ENCODE results near the gene ABCA4. TPM values are rescaled to one million over a fixed set of nuclear protein-coding genes. Genes with fewer than 3 reads are reported as not detected.
"Not testable (repeated sequence)": the region's sequence is repeated elsewhere in the genome, so short reads cannot be mapped to it uniquely, and the experiment has no call there.

ABCA4 gene
- total RNA-seq, 6 experiments from 2014 or later = 0.49 to 0.99 (median 0.75) TPM

- TF ChIP-seq POLR2A (IDR thresholded peaks at IDR 0.05) (no peak), CTCF (IDR thresholded peaks at IDR 0.05) (no peak)
- whole genome bisulfite sequencing (ENCODE audit: insufficient coverage, low coverage, low lambda C conversion rate, missing lambda C conversion rate) = 40% methylated on average over 1 of the region's 14 CpGs
- no peak overlapping the region for H3K4me3 ChIP-seq
- no peaks in the 10 kb centered on the region for H3K4me1 ChIP-seq
- ATAC-seq (no peak), DNase-seq (no peak)
- intact Hi-C loops (cut with DNase I) = no loop called here
- no peaks in the 10 kb centered on the region for H3K36me3 ChIP-seq
- no peaks in the 10 kb centered on the region for H3K27me3 ChIP-seq
- no peaks in the 10 kb centered on the region for H3K9me3 ChIP-seq
- H3K27ac ChIP-seq = peak overlapping the region in 1 of 3 donors; percentile 57
Observed at GRCh38 chr1:94002046-94002787, 118.7 kb downstream of the ABCA4 start.

GRCh38 chr1:94001397-94002045 lies 119.4 kb downstream of the ABCA4 start:
- H3K27ac ChIP-seq = peak overlapping the region in 1 of 3 donors; percentile 57
- no peak overlapping the region for H3K4me3 ChIP-seq
- 83% methylated on average over 2 of the region's 20 CpGs for WGBS (ENCODE audit: insufficient coverage, low coverage, low lambda C conversion rate, missing lambda C conversion rate)
- peak in 1 of 3 donors; percentile 41 for DNase-seq
- intact Hi-C loops (cut with DNase I) = no loop called here
- TF ChIP-seq CTCF (IDR thresholded peaks at IDR 0.05) (no peak), POLR2A (IDR thresholded peaks at IDR 0.05) (no peak)
- no peaks in the 10 kb centered on the region for H3K27me3 ChIP-seq
- H3K36me3 ChIP-seq = no peaks in the 10 kb centered on the region
- H3K9me3 ChIP-seq = no peaks in the 10 kb centered on the region
- H3K4me1 ChIP-seq = no peaks in the 10 kb centered on the region
- peak; percentile 72 to 85 (median 79) for ATAC-seq

- Histone ChIP-seq H3K27me3 (no peaks in the 10 kb centered on the region), H3K36me3 (no peaks in the 10 kb centered on the region), H3K4me3 (no peak overlapping the region), H3K27ac (no peak overlapping the region), H3K4me1 (no peaks in the 10 kb centered on the region), H3K9me3 (no peaks in the 10 kb centered on the region)
- DNase-seq = no peak
- no peak for ATAC-seq
- TF ChIP-seq POLR2A (IDR thresholded peaks at IDR 0.05) (no peak), CTCF (IDR thresholded peaks at IDR 0.05) (no peak)
- 90% methylated on average over 10 of the region's 12 CpGs for WGBS (ENCODE audit: insufficient coverage, low coverage, low lambda C conversion rate, missing lambda C conversion rate)
- intact Hi-C loops (cut with DNase I) = no loop called here
Observed at GRCh38 chr1:94000510-94001282, 120.3 kb downstream of the ABCA4 start.

GRCh38 chr1:93999840-94000415 lies 121.0 kb downstream of the ABCA4 start:
- 59% methylated on average over 3 of the region's 3 CpGs for WGBS (ENCODE audit: insufficient coverage, low coverage, low lambda C conversion rate, missing lambda C conversion rate)
- Histone ChIP-seq H3K9me3 (no peaks in the 10 kb centered on the region), H3K27ac (no peak overlapping the region), H3K4me3 (no peak overlapping the region), H3K36me3 (no peaks in the 10 kb centered on the region), H3K4me1 (no peaks in the 10 kb centered on the region), H3K27me3 (no peaks in the 10 kb centered on the region)
- TF ChIP-seq CTCF (IDR thresholded peaks at IDR 0.05) (no peak), POLR2A (IDR thresholded peaks at IDR 0.05) (no peak)
- DNase-seq (no peak), ATAC-seq (no peak)
- intact Hi-C loops (cut with DNase I) = no loop called here

- intact Hi-C loops (cut with DNase I); H3K27me3 ChIP-seq; H3K9me3 ChIP-seq; H3K4me1 ChIP-seq; H3K27ac ChIP-seq; H3K36me3 ChIP-seq; H3K4me3 ChIP-seq; DNase-seq; ATAC-seq: not testable (repeated sequence)
- WGBS (ENCODE audit: insufficient coverage, low coverage, low lambda C conversion rate, missing lambda C conversion rate) = 91% methylated on average over 4 of the region's 4 CpGs
Observed at GRCh38 chr1:93998532-93998931, 122.4 kb downstream of the ABCA4 start.

Data from right lobe of liver (tissue), 6 donors.